Thoracic aorta (tissue), 2 donors: Measurements from ENCODE around the gene SPC24. TPM values are rescaled to one million over a fixed set of nuclear protein-coding genes. Genes with fewer than 3 reads are reported as not detected.
"Not testable (repeated sequence)": the region's sequence is repeated elsewhere in the genome, so short reads cannot be mapped to it uniquely, and the experiment has no call there.

Experiments
- ATAC-seq: fragments of 150-250 bp; one replicate; pipeline ENCODE4 v1.8.0; 2017; ENCODE audit warnings: low read depth; ENCODE audit not compliant: insufficient number of reproducible peaks, low FRiP score
- DNase-seq: peaks from one replicate; pipeline ENCODE4 v3.0.0-alpha.2; 2020; ENCODE audit warnings: low spot score
- H3K27ac ChIP-seq, 2 donors: fragments of 200-600 bp; sonication (generic); 1 replicate in 1 of 2; 2 replicates in 1 of 2; pipeline ENCODE4 v1.5.1; 2016; ENCODE audit warnings: mild to moderate bottlenecking in 2 of 2, moderate library complexity in 2 of 2
- H3K27me3 ChIP-seq: fragments of 200-600 bp; sonication (generic); replicated peaks from 2 replicates; pipeline ENCODE4 v1.6.0; 2016; ENCODE audit warnings: mild to moderate bottlenecking; ENCODE audit not compliant: insufficient read depth
- H3K36me3 ChIP-seq: fragments of 200-600 bp; sonication (generic); one replicate; pipeline ENCODE4 v1.5.1; 2016
- H3K4me1 ChIP-seq, 2 donors: fragments of 200-600 bp; sonication (generic); 1 replicate in 1 of 2; 2 replicates in 1 of 2; pipeline versions ENCODE4 v1.5.1 to v1.6.0; 2016; ENCODE audit warnings: low read depth in 2 of 2, mild to moderate bottlenecking in 1 of 2; ENCODE audit not compliant: control insufficient read depth in 1 of 2
- H3K4me3 ChIP-seq: fragments of 200-600 bp; sonication (generic); 2 replicates; pipeline ENCODE4 v1.5.1; 2016; ENCODE audit warnings: mild to moderate bottlenecking
- H3K9me3 ChIP-seq: fragments of 200-600 bp; sonication (generic); 2 replicates; pipeline ENCODE4 v1.5.1; 2016
- total RNA-seq, 2 donors: library from RNA; depleted of rRNA; stranded (reverse); fragments of >200 nt; gene quantifications; one replicate each; pipeline versions ENCODE4 v1.1.0 to v1.2.3, GENCODE V29; 2016
- TF ChIP-seq, protein P1 (sequence below): fragments of 200-600 bp; sonication (generic); IDR thresholded peaks from one replicate; pipeline ENCODE4 v1.5.1; 2019; ENCODE audit warnings: antibody characterized with exemption

SPC24 gene
- total RNA-seq, 2 donors from 2014 or later, result 2.4 to 4.7 TPM

DNA sequence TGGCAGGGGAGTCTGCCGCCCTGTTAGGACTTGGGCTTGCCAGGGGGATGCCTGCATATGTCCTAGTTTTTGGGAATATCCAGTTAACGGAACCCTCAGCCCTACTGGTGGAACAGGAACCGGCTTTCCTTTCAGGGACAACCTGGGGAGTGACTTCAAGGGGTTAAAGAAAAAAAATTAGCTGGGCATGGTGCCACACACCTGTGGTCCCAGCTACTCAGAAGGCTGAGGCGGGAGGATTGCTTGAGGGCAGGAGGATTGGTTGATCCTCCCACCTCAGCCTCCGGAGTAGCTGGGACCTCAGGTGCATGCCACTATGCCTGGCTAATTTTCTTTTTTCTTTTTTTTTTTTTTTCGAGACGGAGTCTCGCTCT is 43.8 kb downstream of the SPC24 start:
- TF ChIP-seq, protein P1, sequence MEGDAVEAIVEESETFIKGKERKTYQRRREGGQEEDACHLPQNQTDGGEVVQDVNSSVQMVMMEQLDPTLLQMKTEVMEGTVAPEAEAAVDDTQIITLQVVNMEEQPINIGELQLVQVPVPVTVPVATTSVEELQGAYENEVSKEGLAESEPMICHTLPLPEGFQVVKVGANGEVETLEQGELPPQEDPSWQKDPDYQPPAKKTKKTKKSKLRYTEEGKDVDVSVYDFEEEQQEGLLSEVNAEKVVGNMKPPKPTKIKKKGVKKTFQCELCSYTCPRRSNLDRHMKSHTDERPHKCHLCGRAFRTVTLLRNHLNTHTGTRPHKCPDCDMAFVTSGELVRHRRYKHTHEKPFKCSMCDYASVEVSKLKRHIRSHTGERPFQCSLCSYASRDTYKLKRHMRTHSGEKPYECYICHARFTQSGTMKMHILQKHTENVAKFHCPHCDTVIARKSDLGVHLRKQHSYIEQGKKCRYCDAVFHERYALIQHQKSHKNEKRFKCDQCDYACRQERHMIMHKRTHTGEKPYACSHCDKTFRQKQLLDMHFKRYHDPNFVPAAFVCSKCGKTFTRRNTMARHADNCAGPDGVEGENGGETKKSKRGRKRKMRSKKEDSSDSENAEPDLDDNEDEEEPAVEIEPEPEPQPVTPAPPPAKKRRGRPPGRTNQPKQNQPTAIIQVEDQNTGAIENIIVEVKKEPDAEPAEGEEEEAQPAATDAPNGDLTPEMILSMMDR, result no peak
- H3K27me3 ChIP-seq, result no peaks in the 10 kb centered on the region
- H3K27ac ChIP-seq, result no peak overlapping the region
- no peaks in the 10 kb centered on the region for H3K4me1 ChIP-seq
- peaks cover 77% of the 10 kb centered on the region for H3K36me3 ChIP-seq
- no peaks in the 10 kb centered on the region for H3K9me3 ChIP-seq
- H3K4me3 ChIP-seq, result no peak overlapping the region
- DNase-seq (no peak), ATAC-seq (no peak)

- H3K27me3 ChIP-seq, result no peaks in the 10 kb centered on the region
- no peaks in the 10 kb centered on the region for H3K9me3 ChIP-seq
- H3K4me3 ChIP-seq, result no peak overlapping the region
- H3K27ac ChIP-seq, result no peak overlapping the region
- no peak for ATAC-seq
- DNase-seq, result no peak
- H3K4me1 ChIP-seq, result no peaks in the 10 kb centered on the region
- TF ChIP-seq, protein P1, result no peak
- peaks cover 80% of the 10 kb centered on the region for H3K36me3 ChIP-seq
Measured at GRCh38 chr19:11111117-11111770, 44.3 kb downstream of the SPC24 start.

DNA sequence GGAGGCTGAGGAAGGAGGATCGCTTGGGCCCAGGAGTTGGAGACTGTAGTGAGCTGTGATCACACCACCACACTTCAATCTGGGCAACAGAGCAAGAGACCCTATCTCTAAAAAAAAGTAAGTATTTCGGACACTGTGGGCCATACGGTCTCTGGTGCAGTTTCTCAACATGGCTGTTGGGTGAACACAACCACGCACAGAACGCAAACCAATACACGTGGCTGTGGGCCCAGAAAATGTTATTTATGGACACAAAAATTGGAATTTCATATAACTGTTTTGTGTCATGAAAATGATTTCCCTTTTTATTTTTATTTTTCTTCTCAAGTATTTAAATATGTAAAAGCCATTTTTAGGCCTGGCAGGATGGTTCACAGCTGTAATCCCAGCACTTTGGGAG is 46.8 kb downstream of the SPC24 start:
- Histone ChIP-seq H3K27ac (no peak overlapping the region), H3K27me3 (no peaks in the 10 kb centered on the region), H3K36me3 (peaks cover 81% of the 10 kb centered on the region), H3K9me3 (no peaks in the 10 kb centered on the region), H3K4me3 (no peak overlapping the region), H3K4me1 (no peaks in the 10 kb centered on the region)
- DNase-seq (no peak), ATAC-seq (no peak)
- TF ChIP-seq, protein P1, result no peak

DNA sequence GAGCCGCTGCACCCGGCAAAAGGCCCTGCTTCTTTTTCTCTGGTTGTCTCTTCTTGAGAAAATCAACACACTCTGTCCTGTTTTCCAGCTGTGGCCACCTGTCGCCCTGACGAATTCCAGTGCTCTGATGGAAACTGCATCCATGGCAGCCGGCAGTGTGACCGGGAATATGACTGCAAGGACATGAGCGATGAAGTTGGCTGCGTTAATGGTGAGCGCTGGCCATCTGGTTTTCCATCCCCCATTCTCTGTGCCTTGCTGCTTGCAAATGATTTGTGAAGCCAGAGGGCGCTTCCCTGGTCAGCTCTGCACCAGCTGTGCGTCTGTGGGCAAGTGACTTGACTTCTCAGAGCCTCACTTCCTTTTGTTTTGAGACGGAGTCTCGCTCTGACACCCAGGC is 49.1 kb downstream of the SPC24 start:
- no peaks in the 10 kb centered on the region for H3K27me3 ChIP-seq
- no peaks in the 10 kb centered on the region for H3K9me3 ChIP-seq
- DNase-seq (no peak), ATAC-seq (no peak)
- peaks cover 80% of the 10 kb centered on the region for H3K36me3 ChIP-seq
- H3K27ac ChIP-seq, result no peak overlapping the region
- no peaks in the 10 kb centered on the region for H3K4me1 ChIP-seq
- TF ChIP-seq, protein P1, result no peak
- H3K4me3 ChIP-seq, result no peak overlapping the region

- DNase-seq (no peak), ATAC-seq (no peak)
- Histone ChIP-seq H3K27ac (no peak overlapping the region), H3K9me3 (no peaks in the 10 kb centered on the region), H3K36me3 (peaks cover 69% of the 10 kb centered on the region), H3K27me3 (no peaks in the 10 kb centered on the region), H3K4me3 (no peak overlapping the region), H3K4me1 (no peaks in the 10 kb centered on the region)
- TF ChIP-seq, protein P1, result no peak
Measured at GRCh38 chr19:11105014-11105636, 50.5 kb downstream of the SPC24 start.

GRCh38 chr19:11103667-11104066 is 51.9 kb downstream of the SPC24 start:
- not testable (repeated sequence) for H3K27me3 ChIP-seq, H3K27ac ChIP-seq, ATAC-seq, H3K9me3 ChIP-seq, H3K4me3 ChIP-seq, DNase-seq, H3K4me1 ChIP-seq
- H3K36me3 ChIP-seq, result peaks cover 58% of the 10 kb centered on the region
